Measurements from ENCODE around the gene TAF4.

The TAF4 gene

DNA sequence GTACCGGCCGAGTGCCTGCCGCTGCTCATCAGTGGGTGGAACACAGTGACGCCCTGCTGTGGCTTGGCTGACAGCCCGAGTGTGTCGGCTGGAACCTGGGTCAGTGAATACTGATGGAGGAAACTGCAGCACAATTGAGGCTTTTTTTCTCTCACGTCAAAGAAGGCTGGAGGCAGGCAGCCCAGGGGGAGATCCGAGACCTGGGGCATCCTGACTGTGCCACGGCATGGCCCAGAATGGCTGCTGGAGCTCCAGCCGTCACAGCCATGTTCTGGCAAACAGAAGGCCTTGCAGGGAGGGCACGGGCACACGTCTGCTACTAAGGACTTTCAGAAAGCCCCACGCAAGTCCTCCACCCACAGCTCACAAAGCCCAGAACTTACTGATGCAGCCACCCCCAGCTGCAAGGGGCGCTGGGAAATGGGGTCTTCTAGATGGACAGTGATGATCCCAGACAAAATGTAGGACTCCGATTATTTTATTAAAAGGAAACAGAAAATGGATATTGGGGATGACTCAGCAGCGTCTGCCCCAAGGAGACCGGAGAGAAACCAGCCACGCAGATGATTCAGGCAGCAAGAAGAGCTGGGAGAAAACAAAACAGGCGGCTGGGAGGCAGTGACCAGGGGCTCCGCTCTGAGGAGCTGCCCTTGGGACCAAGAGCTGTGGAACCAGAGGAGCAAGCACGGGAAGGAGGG, 140.0 kb downstream of the TAF4 start:
- Mint-ChIP-seq H3K4me1 (ENCODE audit: low read depth) (no peaks in the 10 kb centered on the region), H3K27ac (no peak overlapping the region), H3K36me3 (no peaks in the 10 kb centered on the region)

DNA sequence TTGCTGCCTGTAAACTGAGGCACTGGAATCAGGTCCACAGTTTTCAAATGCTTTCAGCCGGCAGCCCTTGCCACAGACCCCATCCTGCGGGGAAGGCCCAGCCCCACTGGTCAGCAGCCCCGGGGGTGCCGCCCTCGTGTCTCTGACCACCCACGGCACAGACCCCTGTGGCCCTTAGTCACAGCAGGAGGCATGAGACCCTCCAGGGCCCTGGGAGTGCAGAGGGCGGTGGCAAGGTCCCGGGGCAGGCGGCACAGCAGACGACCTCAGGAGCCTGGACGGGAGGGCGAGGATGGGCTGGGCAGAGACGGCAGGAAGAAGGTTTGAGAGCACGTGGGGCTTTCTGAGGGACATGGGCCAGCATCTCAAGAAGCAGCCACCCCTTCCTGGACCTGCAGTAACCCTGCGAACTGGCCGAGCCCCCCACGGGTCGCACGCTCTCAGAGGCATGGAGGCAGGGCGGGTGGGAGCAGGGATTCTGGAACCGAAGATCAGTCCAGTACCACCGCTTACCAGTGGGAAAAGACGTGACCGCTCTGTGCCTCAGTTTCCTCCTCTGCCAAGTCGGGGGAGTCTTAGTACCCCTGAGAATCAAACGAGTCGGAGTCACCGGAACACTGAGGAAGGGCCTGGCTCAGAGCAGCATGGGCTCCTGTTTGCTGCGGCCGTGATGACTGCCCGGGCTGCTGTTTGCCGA, 140.7 kb downstream of the TAF4 start:
- Mint-ChIP-seq H3K36me3 (no peaks in the 10 kb centered on the region), H3K4me3 (no peak overlapping the region), H3K27me3 (no peaks in the 10 kb centered on the region), H3K4me1 (ENCODE audit: low read depth) (no peaks in the 10 kb centered on the region), H3K27ac (no peak overlapping the region), H3K9me3 (ENCODE audit: low read depth) (no peaks in the 10 kb centered on the region)

More for the DNA sequence above, 140.0 kb downstream of the TAF4 start:
- Mint-ChIP-seq H3K4me3 (no peak overlapping the region), H3K9me3 (ENCODE audit: low read depth) (no peaks in the 10 kb centered on the region), H3K27me3 (no peaks in the 10 kb centered on the region)

Measured in activated naive CD8-positive, alpha-beta T cell (primary cell).